ENCODE measurements around the gene FHDC1. TPM values are rescaled to one million over a fixed set of nuclear protein-coding genes. Genes with fewer than 3 reads are reported as not detected.
"Not testable (repeated sequence)": the region's sequence is repeated elsewhere in the genome, so short reads cannot be mapped to it uniquely, and the experiment has no call there.

Gene FHDC1
- polyA plus RNA-seq, 2 of the 4 experiments (the other 2 are of a cell fraction) = 0.08 to 0.31 TPM

DNA sequence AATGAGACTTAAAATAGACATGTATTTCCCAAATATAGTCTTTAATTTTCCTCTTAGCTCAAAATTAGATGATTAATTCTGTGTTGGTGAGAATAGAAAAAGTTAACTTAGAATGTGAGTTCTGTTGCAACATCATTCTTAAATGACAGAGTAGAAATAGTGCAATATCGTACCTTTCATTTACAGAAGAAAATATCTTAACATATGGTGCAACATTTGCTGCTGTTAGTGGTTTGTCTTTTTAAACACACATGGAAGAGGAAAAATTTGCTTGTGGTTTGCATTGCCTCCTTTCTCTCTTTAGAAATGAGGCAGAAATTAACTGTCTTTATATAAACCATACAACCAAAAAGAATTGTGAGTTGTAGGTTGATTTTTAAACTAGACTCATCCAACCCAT, 39.3 kb upstream of the FHDC1 start:
- ATAC-seq (no peak), FAIRE-seq (no peak), DNase-seq (ENCODE audit: low read depth in 1 of 2, low spot score in 1 of 2) (no peak)
- 86% methylated on average over 1 of the region's 1 CpG for WGBS (ENCODE audit: missing lambda C conversion rate)
- H3K4me2 ChIP-seq = no peak overlapping the region
- H3K27ac ChIP-seq = no peak overlapping the region
- no peaks in the 10 kb centered on the region for H3K9me3 ChIP-seq
- CTCF ChIA-PET = interaction anchor here (0.6 kb wide), 1 partner anchor 9 kb away, joined by 3 read pairs; no protein-coding TSS in a partner anchor
- POLR2A ChIA-PET = no interaction called here
- H3K4me3 ChIP-seq = no peak overlapping the region
- 0 out of 3 replicates have a peak, but pooled peaks cover 9% of the 10 kb centered on the region for H3K4me1 ChIP-seq
- TF ChIP-seq NFE2L2 (conservative IDR thresholded peaks at IDR 0.05; ENCODE audit: low read length) = no peak
- TF ChIP-seq, protein P1, sequence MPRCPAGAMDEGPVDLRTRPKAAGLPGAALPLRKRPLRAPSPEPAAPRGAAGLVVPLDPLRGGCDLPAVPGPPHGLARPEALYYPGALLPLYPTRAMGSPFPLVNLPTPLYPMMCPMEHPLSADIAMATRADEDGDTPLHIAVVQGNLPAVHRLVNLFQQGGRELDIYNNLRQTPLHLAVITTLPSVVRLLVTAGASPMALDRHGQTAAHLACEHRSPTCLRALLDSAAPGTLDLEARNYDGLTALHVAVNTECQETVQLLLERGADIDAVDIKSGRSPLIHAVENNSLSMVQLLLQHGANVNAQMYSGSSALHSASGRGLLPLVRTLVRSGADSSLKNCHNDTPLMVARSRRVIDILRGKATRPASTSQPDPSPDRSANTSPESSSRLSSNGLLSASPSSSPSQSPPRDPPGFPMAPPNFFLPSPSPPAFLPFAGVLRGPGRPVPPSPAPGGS (IDR thresholded peaks at IDR 0.05) = no peak
- TF ChIP-seq JUN (IDR thresholded peaks at IDR 0.05) = no peak
- no peak for TF ChIP-seq RNF2 (IDR thresholded peaks at IDR 0.05; ENCODE audit: borderline replicate concordance, low read depth)
- TF ChIP-seq, protein P2, sequence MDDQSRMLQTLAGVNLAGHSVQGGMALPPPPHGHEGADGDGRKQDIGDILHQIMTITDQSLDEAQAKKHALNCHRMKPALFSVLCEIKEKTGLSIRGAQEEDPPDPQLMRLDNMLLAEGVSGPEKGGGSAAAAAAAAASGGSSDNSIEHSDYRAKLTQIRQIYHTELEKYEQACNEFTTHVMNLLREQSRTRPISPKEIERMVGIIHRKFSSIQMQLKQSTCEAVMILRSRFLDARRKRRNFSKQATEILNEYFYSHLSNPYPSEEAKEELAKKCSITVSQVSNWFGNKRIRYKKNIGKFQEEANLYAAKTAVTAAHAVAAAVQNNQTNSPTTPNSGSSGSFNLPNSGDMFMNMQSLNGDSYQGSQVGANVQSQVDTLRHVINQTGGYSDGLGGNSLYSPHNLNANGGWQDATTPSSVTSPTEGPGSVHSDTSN (IDR thresholded peaks at IDR 0.05) = no peak
- TF ChIP-seq HOXA7 (CRISPR knock-in tag; IDR thresholded peaks at IDR 0.05) = no peak
- TF ChIP-seq SMC3 (IDR thresholded peaks at IDR 0.05) = no peak

DNA sequence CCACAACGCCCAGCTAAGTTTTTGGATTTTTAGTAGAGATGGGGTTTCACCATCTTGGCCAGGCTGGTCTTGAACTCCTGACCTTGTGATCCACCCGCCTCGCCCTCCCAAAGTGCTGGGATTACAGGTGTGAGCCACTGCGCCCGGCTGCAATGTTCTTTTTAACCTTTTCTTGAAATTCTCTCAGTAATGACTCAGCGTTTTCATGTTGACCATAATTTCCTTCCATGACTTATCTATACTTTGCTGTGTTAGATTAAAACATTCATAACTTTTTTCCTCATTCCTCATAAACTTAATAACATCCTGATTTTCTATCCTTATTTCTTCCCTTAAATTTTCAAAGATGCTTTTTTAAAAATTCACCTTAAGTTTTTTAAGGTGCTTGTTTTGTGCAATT, 38.0 kb upstream of the FHDC1 start:
- ATAC-seq; CTCF ChIA-PET; DNase-seq (ENCODE audit: low read depth in 1 of 2, low spot score in 1 of 2); H3K4me1 ChIP-seq; FAIRE-seq; POLR2A ChIA-PET; H3K4me3 ChIP-seq; H3K9me3 ChIP-seq; H3K4me2 ChIP-seq: not testable (repeated sequence)
- peak overlapping the region; percentile 32 to 53; a peak in 2 of 6 replicates for H3K27ac ChIP-seq
- TF ChIP-seq MAFK (IDR thresholded peaks at IDR 0.05; ENCODE audit: partially characterized antibody) = peak; percentile 84
- peak; percentile 77 for TF ChIP-seq NFE2L2 (conservative IDR thresholded peaks at IDR 0.05; ENCODE audit: low read length)
- WGBS (ENCODE audit: missing lambda C conversion rate) = 82% methylated on average over 6 of the region's 6 CpGs

DNA sequence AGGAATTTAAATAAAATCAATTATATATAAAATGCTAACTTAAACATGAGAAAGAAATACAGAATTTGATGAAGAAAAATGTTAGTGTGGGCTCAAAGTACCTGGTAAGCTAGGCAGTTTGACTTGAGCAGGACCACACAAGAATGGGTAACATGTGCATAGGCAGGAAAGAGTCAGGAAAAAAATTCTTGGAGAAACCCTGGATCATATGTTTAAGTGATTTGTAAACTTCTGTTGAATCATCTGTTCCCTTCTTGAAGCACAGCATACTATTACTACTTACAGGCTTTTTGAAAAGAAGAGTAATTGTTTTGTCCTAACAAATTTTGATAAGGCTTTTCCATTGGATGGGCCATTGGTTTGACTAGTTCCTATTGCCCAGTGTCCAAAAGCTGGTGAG, 37.5 kb upstream of the FHDC1 start:
- no peak overlapping the region for H3K4me2 ChIP-seq
- no peak for TF ChIP-seq JUNB (IDR thresholded peaks at IDR 0.05)
- ChIA-PET CTCF (no interaction called here), POLR2A (no interaction called here)
- FAIRE-seq (no peak), ATAC-seq (no peak), DNase-seq (ENCODE audit: low read depth in 1 of 2, low spot score in 1 of 2) (no peak)
- H3K4me1 ChIP-seq = 0 out of 3 replicates have a peak, but pooled peaks cover 9% of the 10 kb centered on the region
- no peaks in the 10 kb centered on the region for H3K9me3 ChIP-seq
- H3K27ac ChIP-seq = peak overlapping the region; percentile 26 to 32; a peak in 1 of 6 replicates
- H3K4me3 ChIP-seq = no peak overlapping the region

DNA sequence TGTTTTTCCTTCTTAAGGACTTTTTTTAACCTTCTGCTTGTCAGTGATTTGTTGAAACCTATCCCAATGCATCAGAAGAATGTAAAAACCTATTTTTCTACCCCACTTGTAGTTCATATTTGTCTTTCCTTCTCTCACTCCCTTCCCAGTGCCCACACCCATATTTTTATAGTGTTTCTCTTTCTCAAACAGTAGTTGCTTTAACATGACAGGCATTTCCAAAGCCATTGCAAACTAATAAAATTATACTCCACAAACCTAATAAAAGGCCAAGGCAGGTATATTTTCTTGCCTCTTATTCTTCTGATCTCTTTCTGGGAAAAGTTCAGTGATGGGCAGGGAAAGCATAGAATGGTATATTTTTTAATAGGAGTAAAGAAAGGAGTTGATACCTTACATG, 35.7 kb upstream of the FHDC1 start:
- 0 out of 3 replicates have a peak, but pooled peaks cover 6% of the 10 kb centered on the region for H3K4me1 ChIP-seq
- DNase-seq (ENCODE audit: low read depth in 1 of 2, low spot score in 1 of 2) (no peak), ATAC-seq (no peak), FAIRE-seq (no peak)
- ChIA-PET CTCF (interaction anchor here (0.6 kb wide), 1 partner anchor 734 kb away, joined by 3 read pairs; no protein-coding TSS in a partner anchor), POLR2A (no interaction called here)
- no peak overlapping the region for H3K4me2 ChIP-seq
- H3K9me3 ChIP-seq = no peaks in the 10 kb centered on the region
- H3K4me3 ChIP-seq = no peak overlapping the region
- no peak overlapping the region for H3K27ac ChIP-seq
- TF ChIP-seq, protein P2 (IDR thresholded peaks at IDR 0.05) = no peak
- no peak for TF ChIP-seq MYC (IDR thresholded peaks at IDR 0.05; ENCODE audit: borderline replicate concordance, low read length)
- TF ChIP-seq POLR2A (IDR thresholded peaks at IDR 0.05; ENCODE audit: low read length) = no peak
- TF ChIP-seq RARB (CRISPR knock-in tag; IDR thresholded peaks at IDR 0.05) = no peak
- TF ChIP-seq HEYL (CRISPR knock-in tag; IDR thresholded peaks at IDR 0.05) = no peak
- TF ChIP-seq, protein P3, sequence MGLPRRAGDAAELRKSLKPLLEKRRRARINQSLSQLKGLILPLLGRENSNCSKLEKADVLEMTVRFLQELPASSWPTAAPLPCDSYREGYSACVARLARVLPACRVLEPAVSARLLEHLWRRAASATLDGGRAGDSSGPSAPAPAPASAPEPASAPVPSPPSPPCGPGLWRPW (IDR thresholded peaks at IDR 0.05) = no peak
- no peak for TF ChIP-seq FOSL2 (IDR thresholded peaks at IDR 0.05)
- TF ChIP-seq FOSL2 (CRISPR knock-in tag; IDR thresholded peaks at IDR 0.05) = no peak
- no peak for TF ChIP-seq RAD21 (conservative IDR thresholded peaks at IDR 0.05 in 1 of 2, IDR thresholded peaks at IDR 0.05 in 1 of 2)
- no peak for TF ChIP-seq MAFK (IDR thresholded peaks at IDR 0.05; ENCODE audit: partially characterized antibody)
- TF ChIP-seq SMC3 (IDR thresholded peaks at IDR 0.05) = no peak
- TF ChIP-seq FOSB (CRISPR knock-in tag; IDR thresholded peaks at IDR 0.05) = no peak
- TF ChIP-seq, protein P4, sequence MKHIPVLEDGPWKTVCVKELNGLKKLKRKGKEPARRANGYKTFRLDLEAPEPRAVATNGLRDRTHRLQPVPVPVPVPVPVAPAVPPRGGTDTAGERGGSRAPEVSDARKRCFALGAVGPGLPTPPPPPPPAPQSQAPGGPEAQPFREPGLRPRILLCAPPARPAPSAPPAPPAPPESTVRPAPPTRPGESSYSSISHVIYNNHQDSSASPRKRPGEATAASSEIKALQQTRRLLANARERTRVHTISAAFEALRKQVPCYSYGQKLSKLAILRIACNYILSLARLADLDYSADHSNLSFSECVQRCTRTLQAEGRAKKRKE (CRISPR knock-in tag; IDR thresholded peaks at IDR 0.05; ENCODE audit: low read depth) = no peak
- TF ChIP-seq CEBPB (IDR thresholded peaks at IDR 0.05) = no peak
- TF ChIP-seq RNF2 (IDR thresholded peaks at IDR 0.05; ENCODE audit: borderline replicate concordance, low read depth) = no peak
- TF ChIP-seq, protein P5, sequence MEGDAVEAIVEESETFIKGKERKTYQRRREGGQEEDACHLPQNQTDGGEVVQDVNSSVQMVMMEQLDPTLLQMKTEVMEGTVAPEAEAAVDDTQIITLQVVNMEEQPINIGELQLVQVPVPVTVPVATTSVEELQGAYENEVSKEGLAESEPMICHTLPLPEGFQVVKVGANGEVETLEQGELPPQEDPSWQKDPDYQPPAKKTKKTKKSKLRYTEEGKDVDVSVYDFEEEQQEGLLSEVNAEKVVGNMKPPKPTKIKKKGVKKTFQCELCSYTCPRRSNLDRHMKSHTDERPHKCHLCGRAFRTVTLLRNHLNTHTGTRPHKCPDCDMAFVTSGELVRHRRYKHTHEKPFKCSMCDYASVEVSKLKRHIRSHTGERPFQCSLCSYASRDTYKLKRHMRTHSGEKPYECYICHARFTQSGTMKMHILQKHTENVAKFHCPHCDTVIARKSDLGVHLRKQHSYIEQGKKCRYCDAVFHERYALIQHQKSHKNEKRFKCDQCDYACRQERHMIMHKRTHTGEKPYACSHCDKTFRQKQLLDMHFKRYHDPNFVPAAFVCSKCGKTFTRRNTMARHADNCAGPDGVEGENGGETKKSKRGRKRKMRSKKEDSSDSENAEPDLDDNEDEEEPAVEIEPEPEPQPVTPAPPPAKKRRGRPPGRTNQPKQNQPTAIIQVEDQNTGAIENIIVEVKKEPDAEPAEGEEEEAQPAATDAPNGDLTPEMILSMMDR (IDR thresholded peaks at IDR 0.05) = no peak
- TF ChIP-seq CBX8 (IDR thresholded peaks at IDR 0.05) = no peak
- TF ChIP-seq RCOR1 (IDR thresholded peaks at IDR 0.05; ENCODE audit: low read depth, low read length) = no peak
- no peak for TF ChIP-seq ZC3H11A (IDR thresholded peaks at IDR 0.05)
- no peak for TF ChIP-seq HOXB13 (CRISPR knock-in tag; IDR thresholded peaks at IDR 0.05; ENCODE audit: low read depth)

Data from A549 (cell line).